Peyer's patch (tissue), 4 donors: Measurements from ENCODE around the gene CLMN. TPM values are rescaled to one million over a fixed set of nuclear protein-coding genes. Genes with fewer than 3 reads are reported as not detected.
"Not testable (repeated sequence)": the region's sequence is repeated elsewhere in the genome, so short reads cannot be mapped to it uniquely, and the experiment has no call there.

Experiments
- DNase-seq, 3 donors: peaks; one replicate each; pipeline ENCODE4 v3.0.0-alpha.2; 2017 to 2019
- H3K27ac ChIP-seq, 4 donors: fragments of 200-600 bp; sonication (generic); one replicate each; pipeline ENCODE4 v1.5.1; 2016 to 2019
- H3K27me3 ChIP-seq, 2 donors: fragments of 200-600 bp; sonication (generic); one replicate each; pipeline ENCODE4 v1.5.1; 2019
- H3K36me3 ChIP-seq, 3 donors: fragments of 200-600 bp; sonication (generic); one replicate each; pipeline ENCODE4 v1.5.1; 2016 to 2019
- H3K4me1 ChIP-seq, 4 donors: fragments of 200-600 bp; sonication (generic); one replicate each; pipeline ENCODE4 v1.5.1; 2016 to 2019
- H3K4me3 ChIP-seq, 4 donors: fragments of 200-600 bp; sonication (generic); 1 replicate in 3 of 4; 2 replicates in 1 of 4; pipeline ENCODE4 v1.5.1; 2016 to 2019; ENCODE audit warnings: mild to moderate bottlenecking in 1 of 4
- H3K9me3 ChIP-seq, 4 donors: fragments of 200-600 bp; sonication (generic); one replicate each; pipeline ENCODE4 v1.5.1; 2016 to 2019; ENCODE audit warnings: mild to moderate bottlenecking in 1 of 4
- POLR2A ChIP-seq, 2 donors: fragments of 450-650 bp; IDR thresholded peaks; one replicate each; pipeline ENCODE4 v1.5.1; 2017; ENCODE audit warnings: antibody characterized with exemption in 2 of 2, mild to moderate bottlenecking in 2 of 2, moderate library complexity in 2 of 2
- total RNA-seq, 4 donors: library from RNA; depleted of rRNA; stranded (reverse); fragments of >200 nt; gene quantifications; one replicate each; pipeline ENCODE4 v1.1.0, GENCODE V29; 2016
- TF ChIP-seq, protein P1 (sequence below), 6 experiments: fragments of 450-650 bp in 4 of 6; fragments of 200-600 bp in 2 of 6; sonication (generic) in 1 of 6; IDR thresholded peaks; one replicate each; pipeline ENCODE4 v1.5.1; 2017 to 2019; ENCODE audit warnings: antibody characterized with exemption in 6 of 6, mild to moderate bottlenecking in 3 of 6, moderate library complexity in 1 of 6

The CLMN gene
- total RNA-seq, 4 donors from 2014 or later: 18.7 to 38.8 (median 36.4) TPM

DNA sequence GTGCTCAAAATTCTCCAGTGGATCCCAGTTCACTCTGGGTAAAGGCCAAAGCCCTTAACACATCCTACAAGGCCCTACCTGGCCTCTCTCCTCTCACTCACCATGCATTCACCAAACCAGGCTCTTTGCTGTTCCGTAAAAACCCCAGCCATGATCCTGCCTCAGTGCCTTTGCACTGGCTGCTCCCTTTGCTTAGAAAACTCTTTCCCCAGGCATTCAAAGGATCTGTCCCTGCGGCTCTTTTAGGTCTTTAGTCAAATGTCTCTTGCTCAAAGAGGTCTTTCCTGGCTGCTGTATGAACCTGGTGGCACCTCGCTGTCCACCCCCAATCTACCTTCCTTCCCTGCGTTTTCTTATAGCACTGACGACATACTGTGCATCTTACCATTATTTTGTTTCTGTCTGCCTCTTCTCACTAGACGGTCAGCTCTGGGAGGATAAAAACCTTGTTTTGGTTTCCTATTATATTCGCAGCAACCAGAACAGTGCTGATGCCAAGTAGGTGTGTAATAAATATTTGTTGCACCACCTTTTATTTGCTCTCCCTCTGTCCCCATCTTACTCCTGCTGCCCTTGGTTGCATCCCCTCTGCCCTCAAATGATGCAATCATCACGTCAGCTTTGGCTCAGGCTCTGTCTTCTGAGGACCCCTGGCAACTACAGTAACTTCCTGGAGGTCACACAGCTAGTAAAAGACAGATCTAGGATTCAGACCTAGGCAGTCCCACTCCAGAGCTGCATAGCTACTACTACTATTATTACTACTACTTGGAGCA, 138.6 kb downstream of the CLMN start:
- Histone ChIP-seq H3K4me1 (peaks cover 0 to 31% (median 6%) of the 10 kb centered on the region in 4 donors), H3K9me3 (no peaks in the 10 kb centered on the region), H3K4me3 (no peak overlapping the region), H3K27me3 (no peaks in the 10 kb centered on the region), H3K27ac (no peak overlapping the region), H3K36me3 (no peaks in the 10 kb centered on the region)
- TF ChIP-seq, protein P1, sequence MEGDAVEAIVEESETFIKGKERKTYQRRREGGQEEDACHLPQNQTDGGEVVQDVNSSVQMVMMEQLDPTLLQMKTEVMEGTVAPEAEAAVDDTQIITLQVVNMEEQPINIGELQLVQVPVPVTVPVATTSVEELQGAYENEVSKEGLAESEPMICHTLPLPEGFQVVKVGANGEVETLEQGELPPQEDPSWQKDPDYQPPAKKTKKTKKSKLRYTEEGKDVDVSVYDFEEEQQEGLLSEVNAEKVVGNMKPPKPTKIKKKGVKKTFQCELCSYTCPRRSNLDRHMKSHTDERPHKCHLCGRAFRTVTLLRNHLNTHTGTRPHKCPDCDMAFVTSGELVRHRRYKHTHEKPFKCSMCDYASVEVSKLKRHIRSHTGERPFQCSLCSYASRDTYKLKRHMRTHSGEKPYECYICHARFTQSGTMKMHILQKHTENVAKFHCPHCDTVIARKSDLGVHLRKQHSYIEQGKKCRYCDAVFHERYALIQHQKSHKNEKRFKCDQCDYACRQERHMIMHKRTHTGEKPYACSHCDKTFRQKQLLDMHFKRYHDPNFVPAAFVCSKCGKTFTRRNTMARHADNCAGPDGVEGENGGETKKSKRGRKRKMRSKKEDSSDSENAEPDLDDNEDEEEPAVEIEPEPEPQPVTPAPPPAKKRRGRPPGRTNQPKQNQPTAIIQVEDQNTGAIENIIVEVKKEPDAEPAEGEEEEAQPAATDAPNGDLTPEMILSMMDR (IDR thresholded peaks at IDR 0.05): no peak
- no peak for TF ChIP-seq POLR2A (IDR thresholded peaks at IDR 0.05)
- DNase-seq: no peak

DNA sequence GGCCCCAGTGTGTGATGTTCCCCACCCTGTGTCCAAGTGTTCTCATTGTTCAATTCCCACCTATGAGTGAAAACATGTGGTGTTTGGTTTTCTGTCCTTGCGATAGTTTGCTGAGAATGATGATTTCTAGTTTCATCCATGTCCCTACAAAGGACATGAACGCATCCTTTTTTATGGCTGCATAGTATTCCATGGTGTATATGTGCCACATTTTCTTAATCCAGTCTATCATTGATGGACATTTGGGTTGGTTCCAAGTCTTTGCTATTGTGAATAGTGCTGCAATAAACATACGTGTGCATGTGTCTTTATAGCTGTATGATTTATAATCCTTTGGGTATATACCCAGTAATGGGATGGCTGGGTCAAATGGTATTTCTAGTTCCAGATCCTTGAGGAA, 144.0 kb downstream of the CLMN start:
- not testable (repeated sequence) for H3K9me3 ChIP-seq, DNase-seq, H3K27ac ChIP-seq, H3K36me3 ChIP-seq, H3K27me3 ChIP-seq, H3K4me3 ChIP-seq
- H3K4me1 ChIP-seq: peaks cover 0 to 13% (median 0%) of the 10 kb centered on the region in 4 donors

DNA sequence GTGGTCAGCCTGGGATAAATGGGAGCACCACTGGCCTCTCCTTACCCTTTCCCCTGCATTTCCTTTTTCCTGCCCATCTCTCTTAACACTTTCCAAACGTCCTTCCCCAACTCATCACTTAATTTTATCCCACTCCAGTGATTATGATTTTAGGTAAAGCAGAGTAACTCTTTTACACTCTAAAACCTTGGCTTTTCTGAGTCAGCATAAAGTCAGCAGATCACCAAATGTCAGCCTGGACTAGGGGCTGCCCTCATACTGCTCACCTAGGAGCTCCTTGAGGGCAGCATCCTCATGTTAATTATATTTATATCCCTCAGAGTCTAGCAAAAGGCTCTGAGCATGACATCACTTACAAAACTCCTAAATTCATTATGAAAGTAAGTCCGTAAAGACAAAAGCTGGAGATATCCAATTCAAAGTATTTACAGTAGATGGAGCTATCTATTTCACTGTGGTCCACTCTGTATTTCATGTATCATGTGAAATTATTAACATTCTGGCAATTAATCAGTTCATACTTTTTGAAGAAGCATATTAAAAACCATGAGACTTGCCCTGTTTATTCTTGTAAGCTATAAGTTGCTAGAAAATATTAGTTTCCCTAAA, 145.4 kb downstream of the CLMN start:
- Histone ChIP-seq H3K36me3 (no peaks in the 10 kb centered on the region), H3K9me3 (no peaks in the 10 kb centered on the region), H3K4me1 (peaks cover 0 to 13% (median 0%) of the 10 kb centered on the region in 4 donors), H3K27ac (peak overlapping the region in 1 of 4 donors; percentile 1), H3K27me3 (no peaks in the 10 kb centered on the region), H3K4me3 (no peak overlapping the region)
- TF ChIP-seq POLR2A (IDR thresholded peaks at IDR 0.05): no peak
- TF ChIP-seq, protein P1 (IDR thresholded peaks at IDR 0.05): peak in 3 of 6 experiments; percentile 9 to 36 (median 16)
- no peak for DNase-seq

DNA sequence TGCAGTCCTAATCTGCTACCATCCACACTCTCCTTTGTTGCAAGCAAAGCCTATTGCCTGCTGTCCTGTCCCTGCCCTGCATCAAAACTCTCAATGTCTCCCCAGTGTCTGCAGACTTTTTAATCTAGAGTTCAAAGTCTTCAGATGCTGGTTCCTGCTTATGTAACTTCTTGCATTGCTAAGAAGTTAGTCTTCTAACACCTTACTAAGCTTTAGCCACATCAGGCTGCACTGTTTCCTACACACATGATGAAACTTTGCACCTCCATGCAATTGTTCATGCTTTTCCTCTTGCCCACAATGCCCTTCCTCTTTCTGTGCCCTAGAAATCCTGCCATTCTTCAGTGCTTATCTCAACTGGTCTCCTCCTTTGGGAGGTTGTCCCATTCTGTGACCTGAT, 146.2 kb downstream of the CLMN start:
- TF ChIP-seq, protein P1 (IDR thresholded peaks at IDR 0.05): no peak
- TF ChIP-seq POLR2A (IDR thresholded peaks at IDR 0.05): no peak
- no peaks in the 10 kb centered on the region for H3K36me3 ChIP-seq
- H3K4me1 ChIP-seq: peaks cover 0 to 13% (median 0%) of the 10 kb centered on the region in 4 donors
- H3K9me3 ChIP-seq: no peaks in the 10 kb centered on the region
- peak overlapping the region in 1 of 4 donors; percentile 1 for H3K27ac ChIP-seq
- H3K4me3 ChIP-seq: no peak overlapping the region
- no peaks in the 10 kb centered on the region for H3K27me3 ChIP-seq
- DNase-seq: no peak

DNA sequence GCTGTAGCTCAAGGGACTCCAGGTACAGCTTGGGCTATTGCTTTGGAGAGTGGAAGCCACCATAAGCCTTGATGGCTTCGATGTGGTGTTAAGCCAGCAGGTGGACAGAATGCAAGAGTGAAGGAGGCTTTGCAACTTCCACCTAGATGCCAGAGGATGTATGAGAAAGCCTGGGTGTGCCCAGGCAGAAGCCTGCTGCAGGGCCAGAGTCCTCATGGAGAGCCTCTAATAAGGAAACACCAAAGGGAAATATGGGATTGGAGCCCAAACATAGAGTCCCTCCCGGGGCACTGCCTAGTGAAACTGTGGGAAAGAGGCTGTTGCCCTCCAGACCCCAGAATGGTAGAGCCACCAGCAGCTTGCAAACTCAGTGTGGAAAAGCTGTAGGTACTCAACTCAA, 152.5 kb downstream of the CLMN start:
- TF ChIP-seq, protein P1 (IDR thresholded peaks at IDR 0.05): no peak
- no peak for TF ChIP-seq POLR2A (IDR thresholded peaks at IDR 0.05)
- Histone ChIP-seq H3K9me3 (no peaks in the 10 kb centered on the region), H3K27ac (no peak overlapping the region), H3K27me3 (no peaks in the 10 kb centered on the region), H3K4me3 (no peak overlapping the region), H3K4me1 (no peaks in the 10 kb centered on the region), H3K36me3 (no peaks in the 10 kb centered on the region)
- DNase-seq: no peak

DNA sequence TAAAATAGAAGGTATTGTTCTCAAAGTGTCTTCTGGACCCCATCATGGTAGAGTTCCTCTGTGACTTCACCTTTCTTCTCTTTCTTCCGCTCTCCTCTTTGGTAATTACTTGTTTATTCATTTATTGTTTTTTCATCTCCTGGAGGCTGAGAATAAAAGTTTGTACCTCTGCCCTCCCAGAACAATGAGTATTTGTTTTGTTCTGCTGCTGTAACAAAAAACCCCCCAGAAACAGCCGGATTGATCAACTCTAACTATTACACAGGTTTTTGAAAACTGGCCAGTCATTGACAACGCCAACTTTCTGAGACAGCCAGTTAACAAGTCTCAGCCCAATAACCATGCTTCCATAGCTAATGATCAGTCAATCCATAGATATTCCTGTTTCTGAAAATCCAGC, 154.2 kb downstream of the CLMN start:
- Histone ChIP-seq H3K27me3 (no peaks in the 10 kb centered on the region), H3K4me1 (no peaks in the 10 kb centered on the region)
- DNase-seq: no peak

More for the DNA sequence above, 154.2 kb downstream of the CLMN start:
- Histone ChIP-seq H3K9me3 (no peaks in the 10 kb centered on the region), H3K27ac (no peak overlapping the region), H3K4me3 (no peak overlapping the region), H3K36me3 (no peaks in the 10 kb centered on the region)
- TF ChIP-seq, protein P1 (IDR thresholded peaks at IDR 0.05): no peak
- TF ChIP-seq POLR2A (IDR thresholded peaks at IDR 0.05): no peak
